Liver (tissue), 3 donors: Measurements from ENCODE around the gene MAPK6.

Source experiments
- GABPA ChIP-seq, 2 donors: IDR thresholded peaks in 1 of 2; conservative IDR thresholded peaks in 1 of 2; 2 replicates each; pipeline ENCODE4 v1.6.1; 2016; ENCODE audit warnings: antibody characterized with exemption in 2 of 2, mild to moderate bottlenecking in 1 of 2, moderate library complexity in 1 of 2
- JUND ChIP-seq, 2 donors: IDR thresholded peaks; 2 replicates each; pipeline ENCODE4 v1.6.1; 2016; ENCODE audit warnings: antibody characterized with exemption in 2 of 2
- RAD21 ChIP-seq, 2 donors: IDR thresholded peaks; 2 replicates each; pipeline ENCODE4 v1.6.1; 2016; ENCODE audit warnings: antibody characterized with exemption in 2 of 2, mild to moderate bottlenecking in 2 of 2
- SP1 ChIP-seq: IDR thresholded peaks from 2 replicates; pipeline ENCODE4 v1.6.1; 2018; ENCODE audit warnings: antibody characterized with exemption, mild to moderate bottlenecking
- TAF1 ChIP-seq: conservative IDR thresholded peaks from 2 replicates; pipeline ENCODE4 v1.6.1; 2016; ENCODE audit warnings: antibody characterized with exemption, mild to moderate bottlenecking
- YY1 ChIP-seq: IDR thresholded peaks from 2 replicates; pipeline ENCODE4 v1.6.1; 2016; ENCODE audit warnings: antibody characterized with exemption, mild to moderate bottlenecking
- TF ChIP-seq, protein P1 (sequence below): fragments of 150-350 bp; IDR thresholded peaks from 2 replicates; pipeline ENCODE4 v1.5.1; 2017; ENCODE audit warnings: improper control_type of control experiment, low read depth, low read length; ENCODE audit not compliant: missing input control
- TF ChIP-seq, protein P2 (sequence below): IDR thresholded peaks from 2 replicates; pipeline ENCODE4 v1.6.1; 2016; ENCODE audit warnings: antibody characterized with exemption
- TF ChIP-seq, protein P3 (sequence below): IDR thresholded peaks from 2 replicates; pipeline ENCODE4 v1.6.1; 2016; ENCODE audit warnings: antibody characterized with exemption
- donor health status: healthy.
- donor health status: healthy.

GRCh38 chr15:52052066-52052935, 33.3 kb downstream of the MAPK6 start:
- TF ChIP-seq, protein P1, sequence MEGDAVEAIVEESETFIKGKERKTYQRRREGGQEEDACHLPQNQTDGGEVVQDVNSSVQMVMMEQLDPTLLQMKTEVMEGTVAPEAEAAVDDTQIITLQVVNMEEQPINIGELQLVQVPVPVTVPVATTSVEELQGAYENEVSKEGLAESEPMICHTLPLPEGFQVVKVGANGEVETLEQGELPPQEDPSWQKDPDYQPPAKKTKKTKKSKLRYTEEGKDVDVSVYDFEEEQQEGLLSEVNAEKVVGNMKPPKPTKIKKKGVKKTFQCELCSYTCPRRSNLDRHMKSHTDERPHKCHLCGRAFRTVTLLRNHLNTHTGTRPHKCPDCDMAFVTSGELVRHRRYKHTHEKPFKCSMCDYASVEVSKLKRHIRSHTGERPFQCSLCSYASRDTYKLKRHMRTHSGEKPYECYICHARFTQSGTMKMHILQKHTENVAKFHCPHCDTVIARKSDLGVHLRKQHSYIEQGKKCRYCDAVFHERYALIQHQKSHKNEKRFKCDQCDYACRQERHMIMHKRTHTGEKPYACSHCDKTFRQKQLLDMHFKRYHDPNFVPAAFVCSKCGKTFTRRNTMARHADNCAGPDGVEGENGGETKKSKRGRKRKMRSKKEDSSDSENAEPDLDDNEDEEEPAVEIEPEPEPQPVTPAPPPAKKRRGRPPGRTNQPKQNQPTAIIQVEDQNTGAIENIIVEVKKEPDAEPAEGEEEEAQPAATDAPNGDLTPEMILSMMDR = no peak
- TF ChIP-seq GABPA (IDR thresholded peaks at IDR 0.05 in 1 of 2, conservative IDR thresholded peaks at IDR 0.05 in 1 of 2) (no peak), JUND (IDR thresholded peaks at IDR 0.05) (no peak), TAF1 (no peak), SP1 (peak; percentile 31), YY1 (no peak), RAD21 (IDR thresholded peaks at IDR 0.05) (peak in 1 of 2 donors; percentile 15)
- TF ChIP-seq, protein P2, sequence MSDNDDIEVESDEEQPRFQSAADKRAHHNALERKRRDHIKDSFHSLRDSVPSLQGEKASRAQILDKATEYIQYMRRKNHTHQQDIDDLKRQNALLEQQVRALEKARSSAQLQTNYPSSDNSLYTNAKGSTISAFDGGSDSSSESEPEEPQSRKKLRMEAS = no peak
- TF ChIP-seq, protein P3, sequence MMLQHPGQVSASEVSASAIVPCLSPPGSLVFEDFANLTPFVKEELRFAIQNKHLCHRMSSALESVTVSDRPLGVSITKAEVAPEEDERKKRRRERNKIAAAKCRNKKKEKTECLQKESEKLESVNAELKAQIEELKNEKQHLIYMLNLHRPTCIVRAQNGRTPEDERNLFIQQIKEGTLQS = no peak
